GM12878 (cell line): ENCODE data around the gene GNB2. TPM values are rescaled to one million over a fixed set of nuclear protein-coding genes. Genes with fewer than 3 reads are reported as not detected.

Source experiments
- ATAC-seq: fragments of 200-7000 bp; cut with Tn5 transposase; 3 replicates; pipeline ENCODE4 v1.9.1; 2020; ENCODE audit warnings: mild to moderate bottlenecking, moderate library complexity
- BruUV-seq: library from RNA; stranded (reverse); fragments of 400-500 nt; replicated peaks from 2 replicates; lab custom pipeline; 2021; lab: Mats Ljungman, UMichigan
- CTCF ChIA-PET: fragments of 300-600 bp; sonication (Branson Sonifier 250); formaldehyde crosslinking; extraction: SDS; loops from one replicate; lab custom pipeline; 2021; ENCODE audit warnings: inconsistent platforms; lab: Yijun Ruan, JAX
- POLR2A ChIA-PET: fragments of 350-600 bp; formaldehyde crosslinking; extraction: SDS; loops from one replicate; lab custom pipeline; 2021; ENCODE audit warnings: inconsistent platforms; lab: Charles Lee
- RAD21 ChIA-PET: fragments of 300-600 bp; sonication (Branson Sonifier 250); formaldehyde crosslinking; loops from one replicate; lab custom pipeline; 2023; ENCODE audit warnings: antibody characterized with exemption; ENCODE audit not compliant: unreplicated experiment; lab: Charles Lee
- SMC1A ChIA-PET: fragments of 300-600 bp; sonication (Branson Sonifier 250); formaldehyde crosslinking; loops from one replicate; lab custom pipeline; 2023; ENCODE audit not compliant: unreplicated experiment, uncharacterized antibody; lab: Charles Lee
- DNase-seq: peaks from one replicate; pipeline ENCODE4 v3.0.0-alpha.2; 2011; ENCODE audit warnings: low read depth, low spot score
- FAIRE-seq: peaks from 3 replicates; lab custom pipeline; 2011; peaks lifted over from hg19 to GRCh38; lab: Jason Lieb, UNC
- H2AFZ ChIP-seq: 2 replicates; pipeline ENCODE4 v1.6.0; 2011; ENCODE audit warnings: low read depth, low read length, control low read depth; ENCODE audit not compliant: control insufficient read depth
- H3K27ac ChIP-seq: 2 replicates; pipeline ENCODE4 v1.5.1; 2011; ENCODE audit warnings: control low read depth; ENCODE audit not compliant: control insufficient read depth, insufficient read depth
- H3K27me3 ChIP-seq, 2 experiments: replicated peaks in 1 of 2; 2 replicates each; pipeline versions ENCODE4 v1.6.0 to v1.6.1; 2011; ENCODE audit warnings: low read length in 1 of 2; ENCODE audit not compliant: control insufficient read depth in 2 of 2, insufficient read depth in 2 of 2
- H3K36me3 ChIP-seq, 2 experiments: 2 replicates each; pipeline ENCODE4 v1.5.1; 2011; ENCODE audit warnings: low read length in 1 of 2; ENCODE audit not compliant: control insufficient read depth in 2 of 2, insufficient read depth in 2 of 2
- H3K4me1 ChIP-seq: 2 replicates; pipeline ENCODE4 v1.6.1; 2011; ENCODE audit warnings: mild to moderate bottlenecking, low read length, moderate library complexity, mixed read lengths; ENCODE audit not compliant: control insufficient read depth, insufficient read depth
- H3K4me2 ChIP-seq: 2 replicates; pipeline ENCODE4 v1.6.0; 2011; ENCODE audit warnings: control low read depth; ENCODE audit not compliant: control insufficient read depth, insufficient read depth
- H3K4me3 ChIP-seq: fragments of 200-600 bp; sonication (generic); 2 replicates; pipeline ENCODE4 v1.5.1; 2016
- H3K79me2 ChIP-seq: 2 replicates; pipeline ENCODE4 v1.6.0; 2011; ENCODE audit warnings: low read length; ENCODE audit not compliant: control insufficient read depth, insufficient read depth
- H3K9ac ChIP-seq: 2 replicates; pipeline ENCODE4 v1.8.0; 2011; ENCODE audit warnings: low read length, control low read depth, mixed read lengths; ENCODE audit not compliant: control insufficient read depth, insufficient read depth
- H3K9me3 ChIP-seq: replicated peaks from 3 replicates; pipeline ENCODE4 v1.5.1; 2011; ENCODE audit warnings: mild to moderate bottlenecking, low read length; ENCODE audit not compliant: control insufficient read depth, insufficient read depth
- H4K20me1 ChIP-seq: 2 replicates; pipeline ENCODE4 v1.6.0; 2011; ENCODE audit not compliant: control insufficient read depth, insufficient read depth
- ATF2 ChIP-seq: IDR thresholded peaks from 2 replicates; pipeline ENCODE4 v1.6.1; 2012; ENCODE audit warnings: low read length, inconsistent platforms
- CBX3 ChIP-seq: fragments of 200-600 bp; sonication (generic); IDR thresholded peaks from 2 replicates; pipeline ENCODE4 v1.6.1; 2016; ENCODE audit warnings: low read depth, borderline replicate concordance
- CEBPB ChIP-seq, 2 experiments: fragments of 150-350 bp in 1 of 2; IDR thresholded peaks; 2 replicates each; pipeline ENCODE4 v1.6.1; 2012 to 2014; ENCODE audit warnings: low read depth in 2 of 2, low read length in 2 of 2, borderline replicate concordance in 1 of 2, inconsistent platforms in 1 of 2
- FOS ChIP-seq: IDR thresholded peaks from 3 replicates; pipeline ENCODE4 v1.6.1; 2011; ENCODE audit warnings: borderline replicate concordance; ENCODE audit not compliant: insufficient read length; ENCODE audit errors: extremely low read depth
- GATAD2B ChIP-seq: fragments of 450-650 bp; conservative IDR thresholded peaks from 2 replicates; pipeline ENCODE4 v1.6.1; 2017; ENCODE audit warnings: low read depth, mild to moderate bottlenecking, moderate library complexity
- HCFC1 ChIP-seq: fragments of 150-350 bp; IDR thresholded peaks from 2 replicates; pipeline ENCODE4 v1.6.1; 2014; ENCODE audit warnings: low read length
- HDAC6 ChIP-seq: fragments of 200-600 bp; sonication (generic); IDR thresholded peaks from one replicate; pipeline ENCODE4 v1.8.0; 2017; ENCODE audit warnings: antibody characterized with exemption; ENCODE audit not compliant: unreplicated experiment
- IKZF2 ChIP-seq, 2 experiments: fragments of 450-650 bp; IDR thresholded peaks; 2 replicates each; pipeline ENCODE4 v1.6.1; 2017; ENCODE audit warnings: mild to moderate bottlenecking in 2 of 2, moderate library complexity in 2 of 2
- LARP7 ChIP-seq: fragments of 450-650 bp; IDR thresholded peaks from 2 replicates; pipeline ENCODE4 v1.6.1; 2017; ENCODE audit warnings: mild to moderate bottlenecking
- POLR2AphosphoS2 ChIP-seq: IDR thresholded peaks from 2 replicates; pipeline ENCODE4 v1.6.1; 2011; ENCODE audit warnings: low read depth, mild to moderate bottlenecking, low read length, improper control_type of control experiment, moderate library complexity
- TCF7 ChIP-seq: IDR thresholded peaks from 2 replicates; pipeline ENCODE4 v1.6.1; 2014; ENCODE audit warnings: antibody characterized with exemption, borderline replicate concordance
- YBX1 ChIP-seq: fragments of 450-650 bp; IDR thresholded peaks from 2 replicates; pipeline ENCODE4 v1.6.1; 2016; ENCODE audit warnings: antibody characterized with exemption
- ZNF217 ChIP-seq: fragments of 450-650 bp; IDR thresholded peaks from 2 replicates; pipeline ENCODE4 v1.6.1; 2017; ENCODE audit warnings: antibody characterized with exemption, mild to moderate bottlenecking
- ZNF24 ChIP-seq: fragments of 450-650 bp; IDR thresholded peaks from 2 replicates; pipeline ENCODE4 v1.6.1; 2017; ENCODE audit warnings: antibody characterized with exemption, mild to moderate bottlenecking
- whole genome bisulfite sequencing: methylation state at CpG from one replicate; pipeline ENCODE4 v1.1.6; 2016; ENCODE audit warnings: low lambda C conversion rate; ENCODE audit not compliant: insufficient replicate concordance, insufficient coverage; ENCODE audit errors: missing lambda C conversion rate; 5-methylcytosine and 5-hydroxymethylcytosine counted together
- in situ Hi-C: fragments of 300-500 bp; cut with MboI; formaldehyde crosslinking; loops from 9 replicates; pipeline ENCODE4 v1.14.3; 2018; ENCODE audit warnings: mixed read lengths
- intact Hi-C: fragments of 100-400 bp; cut with micrococcal nuclease; formaldehyde crosslinking; loops from one replicate; pipeline ENCODE4 v1.14.2; 2022; ENCODE audit not compliant: unreplicated experiment
- polyA plus RNA-seq, 11 experiments: library from polyadenylated mRNA; depleted of rRNA in 4 of 11; unstranded in 6 of 11; stranded (reverse) in 5 of 11; fragments of >200 nt; fragmentation: Nextera tagmentation in 4 of 11; fragmentation: Illumina TruSeq in 1 of 11; extraction: Ambion mirVana in 4 of 11; extraction: Trizol in 1 of 11; gene quantifications; 1 replicate in 1 of 11; 2 replicates in 10 of 11; pipeline versions ENCODE4 v1.2.1 to v1.2.3, GENCODE V29; 2011 to 2016; ENCODE audit warnings: inconsistent platforms in 2 of 11, missing spikeins in 2 of 11, low read depth in 1 of 11
- total RNA-seq, 4 experiments: library from RNA; depleted of rRNA in 3 of 4; stranded (reverse); fragments of >200 nt in 3 of 4; fragmentation: Illumina TruSeq in 1 of 4; extraction: Trizol in 1 of 4; gene quantifications; 2 replicates each; pipeline versions ENCODE4 v1.2.1 to v1.2.3, GENCODE V29; 2013 to 2021
- TF ChIP-seq, protein P1 (sequence below): fragments of 450-650 bp; IDR thresholded peaks from 2 replicates; pipeline ENCODE4 v1.6.1; 2018; ENCODE audit warnings: borderline replicate concordance, mild to moderate bottlenecking; ENCODE audit not compliant: partially characterized antibody
- TF ChIP-seq, protein P2 (sequence below): fragments of 450-650 bp; IDR thresholded peaks from 2 replicates; pipeline ENCODE4 v1.6.1; 2016; ENCODE audit warnings: mild to moderate bottlenecking, moderate library complexity, borderline replicate concordance

GNB2 gene
- total and polyA plus RNA-seq, 10 of the 15 experiments (the other 5 are each of a cell fraction or from before 2014, with no cell fraction given): 0.35 to 175 (median 59.7) TPM

- no peak for TF ChIP-seq ZNF217
- no peak for TF ChIP-seq FOS
- TF ChIP-seq ATF2: no peak
- no peak for TF ChIP-seq POLR2AphosphoS2
- TF ChIP-seq, protein P1, sequence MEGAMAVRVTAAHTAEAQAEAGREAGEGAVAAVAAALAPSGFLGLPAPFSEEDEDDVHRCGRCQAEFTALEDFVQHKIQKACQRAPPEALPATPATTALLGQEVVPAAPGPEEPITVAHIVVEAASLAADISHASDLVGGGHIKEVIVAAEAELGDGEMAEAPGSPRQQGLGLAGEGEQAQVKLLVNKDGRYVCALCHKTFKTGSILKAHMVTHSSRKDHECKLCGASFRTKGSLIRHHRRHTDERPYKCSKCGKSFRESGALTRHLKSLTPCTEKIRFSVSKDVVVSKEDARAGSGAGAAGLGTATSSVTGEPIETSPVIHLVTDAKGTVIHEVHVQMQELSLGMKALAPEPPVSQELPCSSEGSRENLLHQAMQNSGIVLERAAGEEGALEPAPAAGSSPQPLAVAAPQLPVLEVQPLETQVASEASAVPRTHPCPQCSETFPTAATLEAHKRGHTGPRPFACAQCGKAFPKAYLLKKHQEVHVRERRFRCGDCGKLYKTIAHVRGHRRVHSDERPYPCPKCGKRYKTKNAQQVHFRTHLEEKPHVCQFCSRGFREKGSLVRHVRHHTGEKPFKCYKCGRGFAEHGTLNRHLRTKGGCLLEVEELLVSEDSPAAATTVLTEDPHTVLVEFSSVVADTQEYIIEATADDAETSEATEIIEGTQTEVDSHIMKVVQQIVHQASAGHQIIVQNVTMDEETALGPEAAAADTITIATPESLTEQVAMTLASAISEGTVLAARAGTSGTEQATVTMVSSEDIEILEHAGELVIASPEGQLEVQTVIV: no peak
- TF ChIP-seq HDAC6: no peak
- TF ChIP-seq, protein P2, sequence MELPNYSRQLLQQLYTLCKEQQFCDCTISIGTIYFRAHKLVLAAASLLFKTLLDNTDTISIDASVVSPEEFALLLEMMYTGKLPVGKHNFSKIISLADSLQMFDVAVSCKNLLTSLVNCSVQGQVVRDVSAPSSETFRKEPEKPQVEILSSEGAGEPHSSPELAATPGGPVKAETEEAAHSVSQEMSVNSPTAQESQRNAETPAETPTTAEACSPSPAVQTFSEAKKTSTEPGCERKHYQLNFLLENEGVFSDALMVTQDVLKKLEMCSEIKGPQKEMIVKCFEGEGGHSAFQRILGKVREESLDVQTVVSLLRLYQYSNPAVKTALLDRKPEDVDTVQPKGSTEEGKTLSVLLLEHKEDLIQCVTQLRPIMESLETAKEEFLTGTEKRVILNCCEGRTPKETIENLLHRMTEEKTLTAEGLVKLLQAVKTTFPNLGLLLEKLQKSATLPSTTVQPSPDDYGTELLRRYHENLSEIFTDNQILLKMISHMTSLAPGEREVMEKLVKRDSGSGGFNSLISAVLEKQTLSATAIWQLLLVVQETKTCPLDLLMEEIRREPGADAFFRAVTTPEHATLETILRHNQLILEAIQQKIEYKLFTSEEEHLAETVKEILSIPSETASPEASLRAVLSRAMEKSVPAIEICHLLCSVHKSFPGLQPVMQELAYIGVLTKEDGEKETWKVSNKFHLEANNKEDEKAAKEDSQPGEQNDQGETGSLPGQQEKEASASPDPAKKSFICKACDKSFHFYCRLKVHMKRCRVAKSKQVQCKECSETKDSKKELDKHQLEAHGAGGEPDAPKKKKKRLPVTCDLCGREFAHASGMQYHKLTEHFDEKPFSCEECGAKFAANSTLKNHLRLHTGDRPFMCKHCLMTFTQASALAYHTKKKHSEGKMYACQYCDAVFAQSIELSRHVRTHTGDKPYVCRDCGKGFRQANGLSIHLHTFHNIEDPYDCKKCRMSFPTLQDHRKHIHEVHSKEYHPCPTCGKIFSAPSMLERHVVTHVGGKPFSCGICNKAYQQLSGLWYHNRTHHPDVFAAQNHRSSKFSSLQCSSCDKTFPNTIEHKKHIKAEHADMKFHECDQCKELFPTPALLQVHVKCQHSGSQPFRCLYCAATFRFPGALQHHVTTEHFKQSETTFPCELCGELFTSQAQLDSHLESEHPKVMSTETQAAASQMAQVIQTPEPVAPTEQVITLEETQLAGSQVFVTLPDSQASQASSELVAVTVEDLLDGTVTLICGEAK: no peak
- TF ChIP-seq GATAD2B: no peak
- TF ChIP-seq CEBPB (IDR thresholded peaks at IDR 0.05; ENCODE audit: borderline replicate concordance in 1 of 2, low read depth in 2 of 2, low read length in 2 of 2): no peak
- no peak for TF ChIP-seq CBX3
- TF ChIP-seq IKZF2 (IDR thresholded peaks at IDR 0.05): no peak
- TF ChIP-seq YBX1: no peak
- TF ChIP-seq TCF7: no peak
- TF ChIP-seq LARP7: no peak
- TF ChIP-seq HCFC1: no peak
- TF ChIP-seq ZNF24: no peak
- TF ChIP-seq, all 136 proteins: peak for 0
- in situ Hi-C loops: no loop called here
- H3K36me3 ChIP-seq: no peaks in the 10 kb centered on the region
- H3K27me3 ChIP-seq: peaks cover 4 to 11% of the 10 kb centered on the region in 2 experiments
- RAD21 ChIA-PET: no interaction called here
- no peak overlapping the region for H3K27ac ChIP-seq
- no peaks in the 10 kb centered on the region for H3K79me2 ChIP-seq
- SMC1A ChIA-PET: no interaction called here
- H3K4me2 ChIP-seq: no peak overlapping the region
- DNase-seq: no peak
- no peak overlapping the region for H3K4me3 ChIP-seq
- H3K4me1 ChIP-seq: no peaks in the 10 kb centered on the region
- WGBS: 7% methylated on average over 16 of the region's 16 CpGs
- ATAC-seq: no peak
- no peak overlapping the region for H2AFZ ChIP-seq
- no TSS peak for BruUV-seq
- no peak overlapping the region for H3K9ac ChIP-seq
- CTCF ChIA-PET: interaction anchor here (6.4 kb wide), 1 partner anchor 18 kb away, joined by 56 read pairs; the partner anchor contains the start of gene POP7
- no peaks in the 10 kb centered on the region for H3K9me3 ChIP-seq
- H4K20me1 ChIP-seq: no peaks in the 10 kb centered on the region
- no peak for FAIRE-seq
- intact Hi-C loops: no loop called here
- POLR2A ChIA-PET: interaction anchor here (0.8 kb wide), 1 partner anchor 12 kb away, joined by 4 read pairs; no protein-coding TSS in a partner anchor
Measured at GRCh38 chr7:100723732-100724275, 50.3 kb downstream of the GNB2 start.
